GM18861 (cell line): Measurements from ENCODE around the gene FBLN5.
"Not testable (repeated sequence)": the region's sequence is repeated elsewhere in the genome, so short reads cannot be mapped to it uniquely, and the experiment has no call there.

Experiments used
- ATAC-seq: cut with Tn5 transposase; IDR thresholded peaks from one replicate; pipeline ENCODE4 v1.9.1; 2021; ENCODE audit not compliant: unreplicated experiment

FBLN5 gene

DNA sequence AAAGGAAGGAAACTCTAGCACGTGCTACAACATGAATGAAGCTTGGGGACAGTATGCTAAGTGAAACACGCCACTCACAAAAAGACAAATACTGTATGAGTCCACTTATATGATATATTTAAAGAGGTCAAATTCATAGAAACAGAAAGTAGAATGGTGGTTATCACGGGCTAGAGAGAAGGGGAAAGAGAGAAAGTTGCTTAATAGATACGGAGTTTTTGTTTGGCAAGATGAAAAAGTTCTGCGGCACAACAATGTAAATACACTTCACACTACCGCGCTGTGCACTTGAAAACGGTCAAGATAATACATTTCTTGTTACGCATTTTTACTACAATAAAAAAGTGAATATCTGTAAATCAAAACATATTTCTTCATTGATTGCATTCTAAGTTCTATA, 37.3 kb downstream of the FBLN5 start:
- no peak for ATAC-seq

DNA sequence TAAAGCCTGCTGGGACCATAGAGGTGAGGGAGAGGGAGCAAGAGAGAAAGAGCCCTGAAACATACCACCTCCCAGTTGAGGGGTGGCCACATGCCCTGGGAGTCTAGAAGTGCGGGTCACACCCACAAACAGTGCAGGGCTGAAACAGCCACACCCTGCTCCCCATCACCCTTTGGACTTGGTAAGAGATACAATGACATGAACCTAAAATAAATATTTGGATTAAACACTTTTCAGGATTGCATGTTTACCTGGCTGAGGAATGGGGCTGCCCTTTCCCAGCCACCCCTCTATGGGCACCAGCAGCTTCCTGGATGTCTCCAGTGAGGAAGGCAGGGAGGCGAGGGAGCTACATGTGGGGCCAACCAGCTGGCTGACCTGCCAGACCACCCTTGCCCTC, 41.1 kb downstream of the FBLN5 start:
- ATAC-seq = no peak

DNA sequence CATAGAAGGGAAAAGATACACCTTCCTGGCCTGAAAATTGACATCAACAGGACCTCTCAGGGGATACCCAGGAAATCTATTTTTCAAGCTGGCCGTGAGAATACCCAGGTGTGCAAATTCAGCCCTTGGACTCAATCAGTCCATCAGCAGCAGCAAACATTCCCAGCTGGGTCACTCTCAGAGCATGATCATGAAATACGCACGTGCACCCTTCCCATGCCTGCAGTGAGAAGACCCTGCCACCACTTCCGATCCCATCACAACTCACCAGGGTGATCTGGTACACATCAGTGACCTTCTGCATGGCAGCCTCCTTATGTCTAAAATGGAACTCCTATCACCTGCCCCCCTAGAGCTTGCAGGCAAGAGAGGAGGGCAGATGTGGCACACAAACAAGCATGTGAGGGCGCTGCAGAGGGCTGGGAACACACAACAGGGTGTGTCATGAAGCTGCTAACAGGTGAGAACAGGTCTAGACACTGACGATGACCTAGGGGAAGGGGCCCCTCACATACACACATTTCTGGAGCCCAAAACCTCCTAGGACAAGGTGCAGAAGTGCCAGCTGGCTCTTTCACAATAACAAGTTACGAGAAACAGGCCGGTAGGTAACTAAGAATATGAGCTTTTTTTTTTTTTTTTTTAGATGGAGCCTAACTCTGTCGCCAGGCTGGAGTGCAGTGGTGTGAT, 42.4 kb downstream of the FBLN5 start:
- ATAC-seq = no peak

DNA sequence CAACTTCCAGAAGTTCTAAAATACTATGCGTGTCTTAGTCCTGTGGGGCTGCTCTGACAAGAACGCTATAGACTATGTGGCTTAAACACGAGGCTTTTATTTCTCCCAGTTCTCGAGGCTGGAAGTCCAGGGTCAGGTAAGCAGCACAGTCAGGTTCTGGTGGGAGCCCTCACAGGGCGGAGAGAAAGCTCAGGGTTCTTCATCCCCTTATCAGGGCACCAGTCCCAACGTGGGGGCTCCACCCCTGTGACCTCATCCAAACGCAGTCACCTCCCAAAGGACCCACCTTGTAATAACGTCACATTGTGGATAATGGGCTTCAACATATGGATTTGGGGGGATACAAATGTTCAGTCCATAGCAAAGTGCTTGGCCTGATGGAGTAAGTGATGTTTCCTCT, 43.0 kb downstream of the FBLN5 start:
- ATAC-seq = no peak

DNA sequence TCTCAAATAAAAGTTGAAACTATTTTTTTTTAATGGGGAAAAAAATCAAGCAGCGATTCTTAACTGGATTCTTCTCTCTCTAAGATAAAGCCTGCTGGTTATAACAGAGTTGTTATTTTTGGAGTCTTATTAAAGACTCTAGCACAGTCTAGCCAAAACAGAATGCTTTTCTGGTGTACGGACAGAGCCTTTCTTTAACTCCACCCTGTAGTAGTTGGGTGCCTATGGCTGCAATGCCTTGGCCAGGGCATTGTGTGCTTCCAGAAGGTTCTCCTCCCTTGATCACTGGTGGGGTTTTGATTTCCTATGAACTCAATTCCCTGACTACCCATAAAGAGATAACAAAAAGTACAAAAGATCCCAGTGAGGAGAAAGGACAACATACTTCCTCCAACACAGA, 44.4 kb downstream of the FBLN5 start:
- no peak for ATAC-seq

DNA sequence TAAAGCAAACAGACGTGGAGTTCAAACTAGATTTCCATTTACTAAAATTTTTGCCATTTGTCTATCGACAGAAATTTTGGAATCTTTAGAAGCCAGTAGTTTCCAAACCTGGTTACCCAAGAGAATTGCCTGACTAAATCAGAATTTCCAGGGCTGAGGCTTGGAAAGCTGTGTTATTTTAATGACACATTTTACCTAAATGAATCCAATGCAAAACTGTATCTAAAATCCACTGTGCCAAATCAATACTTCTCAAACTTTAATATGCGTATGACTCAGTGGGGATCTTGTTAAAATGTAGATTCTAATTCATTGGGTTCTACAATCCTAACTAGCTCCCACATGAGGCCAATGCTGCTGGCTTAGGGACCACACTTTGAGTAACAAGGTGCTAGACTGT, 45.2 kb downstream of the FBLN5 start:
- ATAC-seq = no peak

DNA sequence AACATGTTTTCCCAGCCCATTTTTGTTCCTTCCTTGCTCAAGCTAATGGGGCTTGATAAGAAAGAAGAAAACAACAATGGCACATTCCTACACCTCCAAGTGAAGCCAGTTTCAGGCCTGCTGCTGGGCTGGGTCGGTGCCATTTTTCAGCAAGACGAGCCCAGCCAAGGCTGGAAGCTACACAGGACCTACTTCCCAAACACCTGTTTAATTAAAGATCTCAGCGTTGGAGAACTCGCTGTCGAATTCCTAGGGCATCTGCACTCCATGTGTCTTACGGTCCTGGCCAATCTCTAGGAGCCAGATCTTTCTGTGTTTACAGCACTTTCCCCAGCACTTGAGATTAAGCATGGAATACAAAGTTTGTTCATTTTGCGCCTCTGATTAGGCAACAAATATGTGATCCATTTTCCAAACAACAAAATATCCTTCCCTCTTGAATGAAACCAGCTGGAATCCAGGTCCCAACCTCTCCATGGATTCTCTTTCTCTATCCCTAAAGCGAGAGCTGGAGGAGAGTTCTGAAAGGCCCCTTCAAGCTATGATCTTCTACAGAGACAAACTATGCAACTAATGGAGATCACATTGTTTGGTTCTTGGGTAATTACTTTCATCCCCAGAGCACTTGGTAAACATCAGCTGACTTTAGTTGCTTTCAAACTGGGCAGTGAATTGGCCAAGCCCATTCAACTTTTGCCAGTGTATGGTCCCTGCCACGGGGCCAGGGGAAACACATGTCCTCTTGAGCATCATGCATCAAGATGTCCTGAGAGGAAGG, 45.9 kb downstream of the FBLN5 start:
- ATAC-seq = no peak

DNA sequence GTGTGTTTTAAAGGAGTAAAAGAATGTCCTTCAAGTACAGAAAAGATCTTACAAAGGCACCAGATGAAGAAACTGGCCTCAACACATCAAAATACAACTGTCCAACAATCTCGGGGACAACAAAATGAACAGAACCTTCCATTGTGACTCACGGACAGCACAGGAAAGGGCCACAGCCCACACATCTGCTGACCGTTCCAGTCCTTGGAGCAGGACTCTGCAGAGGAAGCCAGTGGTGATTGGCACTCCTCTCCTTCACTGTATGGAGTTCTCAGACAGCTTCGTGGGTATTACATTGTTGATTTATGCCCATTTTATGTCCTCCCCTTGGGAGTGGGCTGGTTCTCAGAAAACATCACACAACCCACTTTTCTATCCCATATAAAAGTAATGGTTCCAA, 47.7 kb downstream of the FBLN5 start:
- no peak for ATAC-seq

DNA sequence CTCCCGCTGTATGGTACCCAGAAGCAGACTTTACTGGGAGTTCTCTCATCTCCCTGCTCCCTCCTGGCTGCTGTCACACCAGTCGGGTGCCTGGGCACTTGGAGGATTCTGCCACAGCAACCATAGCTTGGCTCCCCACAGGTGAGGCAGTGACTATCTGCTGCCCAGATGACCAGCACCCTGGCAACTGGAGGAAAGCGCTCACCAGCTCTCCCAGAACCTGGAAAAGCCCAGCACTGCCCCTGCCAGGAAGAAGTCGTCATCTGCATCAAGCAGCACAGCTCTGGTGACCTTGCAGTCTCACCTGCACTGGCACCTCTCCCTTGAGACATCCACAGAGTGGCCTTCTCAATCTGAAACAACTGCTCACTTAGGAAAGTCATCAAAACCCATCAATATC, 48.3 kb downstream of the FBLN5 start:
- no peak for ATAC-seq

DNA sequence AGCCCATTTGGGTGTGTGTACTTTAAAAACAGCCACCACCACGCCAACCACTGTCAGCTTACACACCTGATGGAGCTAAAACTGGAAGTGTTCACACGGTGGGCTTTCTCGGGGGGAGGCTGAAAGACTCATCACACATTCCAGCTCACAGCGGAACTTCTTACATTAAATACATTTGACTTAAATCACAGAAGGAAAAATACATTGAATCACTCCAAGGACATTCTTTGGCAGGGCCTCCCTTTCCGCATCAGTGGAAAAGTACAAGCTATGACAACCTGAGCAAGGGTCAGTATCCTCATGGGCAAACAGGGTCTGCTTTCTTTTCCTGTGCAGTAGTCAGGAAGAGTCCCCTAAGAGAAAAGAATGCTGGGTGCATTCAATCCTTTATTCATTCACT, 49.1 kb downstream of the FBLN5 start:
- ATAC-seq = no peak

DNA sequence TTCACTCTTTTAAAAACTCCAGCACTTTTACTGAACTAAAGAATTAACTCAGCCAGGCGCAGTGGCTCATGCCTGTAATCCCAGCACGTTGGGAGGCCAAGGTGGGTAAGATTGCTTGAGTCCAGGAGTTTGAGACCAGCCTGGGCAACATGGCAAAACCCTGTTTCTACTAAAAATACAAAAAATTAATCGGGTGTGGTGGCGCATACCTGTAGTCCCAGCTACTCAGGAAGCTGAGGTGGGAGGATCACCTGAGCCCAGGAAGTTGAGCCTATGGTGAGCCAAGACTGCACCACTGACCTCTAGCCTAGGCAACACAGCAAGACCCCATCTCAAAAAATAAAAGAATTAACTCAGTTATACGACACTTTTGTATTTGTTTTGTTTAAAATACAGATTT, 49.8 kb downstream of the FBLN5 start:
- ATAC-seq = not testable (repeated sequence)

DNA sequence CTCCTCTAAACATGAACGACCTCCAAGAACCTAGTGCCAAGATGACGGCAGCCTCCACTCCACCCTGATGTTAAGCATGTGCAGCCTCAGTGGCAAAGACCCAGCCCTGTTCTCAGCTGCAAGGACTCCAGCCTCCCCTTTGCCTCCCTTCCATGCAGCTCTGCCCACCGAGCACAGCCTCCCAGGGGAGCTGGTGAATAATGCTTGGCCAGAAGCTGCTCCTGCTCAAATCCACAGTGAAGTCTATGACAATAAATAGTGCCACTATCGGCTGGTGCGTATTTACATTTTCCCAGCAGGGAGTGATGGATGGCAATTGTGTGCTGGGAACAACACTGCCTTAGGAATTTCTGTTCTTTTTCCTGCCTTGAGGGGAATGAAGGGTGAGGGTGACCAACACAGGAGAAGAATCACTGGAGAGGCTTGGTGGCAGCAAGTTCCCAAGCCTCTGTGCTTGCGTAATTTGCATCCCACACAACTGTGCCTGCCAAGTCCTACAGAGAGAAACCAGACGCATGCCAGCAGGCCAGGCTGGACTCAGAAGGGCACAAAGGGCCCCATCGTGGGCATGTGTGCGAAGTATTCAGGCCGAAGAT, 50.3 kb downstream of the FBLN5 start:
- ATAC-seq = no peak

DNA sequence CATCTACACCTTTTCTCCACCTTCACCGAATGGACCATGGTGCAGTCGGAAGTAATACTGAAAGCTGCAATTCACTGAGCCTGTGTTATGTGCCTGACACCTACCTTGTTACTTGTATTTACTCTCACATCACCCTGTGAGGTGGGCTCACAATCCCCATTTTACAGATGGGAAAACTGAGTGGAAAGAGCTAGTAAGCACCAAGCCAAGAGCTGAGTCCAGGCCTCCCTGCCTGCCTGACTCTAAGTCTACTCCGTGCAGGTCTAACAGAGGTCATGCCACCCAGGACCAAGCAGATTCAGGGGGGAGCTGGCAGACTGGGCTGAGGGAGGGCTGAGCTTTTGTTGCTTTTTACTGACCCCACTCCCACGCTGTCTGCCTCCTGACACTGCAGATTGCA, 51.1 kb downstream of the FBLN5 start:
- no peak for ATAC-seq

DNA sequence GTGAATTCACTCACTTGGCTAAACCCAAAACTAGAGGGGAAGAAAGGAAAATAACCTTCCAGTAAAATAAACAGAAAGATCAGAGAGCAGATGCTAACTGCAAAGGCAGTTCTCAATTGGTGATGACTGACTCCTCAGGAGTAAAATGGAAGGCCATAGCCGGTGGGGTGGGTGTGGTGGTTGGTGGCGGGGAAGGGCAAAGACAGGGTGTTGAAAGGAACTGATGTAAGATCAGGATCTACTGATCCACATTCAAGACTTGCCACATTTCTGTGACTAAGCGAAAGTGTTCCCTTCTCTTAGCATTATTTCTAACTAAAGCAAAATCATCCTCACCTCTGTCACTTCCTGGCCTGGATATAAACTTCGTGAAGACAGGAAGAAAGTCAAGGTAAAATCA, 53.8 kb downstream of the FBLN5 start:
- no peak for ATAC-seq

DNA sequence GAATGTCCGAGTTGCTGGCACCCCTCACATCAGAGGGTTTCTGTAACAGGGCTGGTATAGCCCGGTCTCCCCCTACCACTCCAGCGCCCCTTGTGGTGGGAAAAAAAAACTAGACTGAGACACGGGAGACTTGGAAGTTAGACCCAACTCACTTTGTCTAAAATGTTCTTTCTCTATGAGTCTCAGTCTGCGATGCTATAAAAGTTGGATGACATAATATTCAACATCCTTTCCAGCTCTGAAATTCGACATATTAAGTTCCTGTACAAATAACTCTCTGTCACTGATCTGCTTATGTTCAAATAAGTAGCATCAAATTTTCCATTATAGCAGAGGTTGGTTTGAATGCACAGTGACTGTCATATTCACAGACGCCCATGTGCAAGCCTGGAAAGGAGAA, 54.5 kb downstream of the FBLN5 start:
- ATAC-seq = no peak

DNA sequence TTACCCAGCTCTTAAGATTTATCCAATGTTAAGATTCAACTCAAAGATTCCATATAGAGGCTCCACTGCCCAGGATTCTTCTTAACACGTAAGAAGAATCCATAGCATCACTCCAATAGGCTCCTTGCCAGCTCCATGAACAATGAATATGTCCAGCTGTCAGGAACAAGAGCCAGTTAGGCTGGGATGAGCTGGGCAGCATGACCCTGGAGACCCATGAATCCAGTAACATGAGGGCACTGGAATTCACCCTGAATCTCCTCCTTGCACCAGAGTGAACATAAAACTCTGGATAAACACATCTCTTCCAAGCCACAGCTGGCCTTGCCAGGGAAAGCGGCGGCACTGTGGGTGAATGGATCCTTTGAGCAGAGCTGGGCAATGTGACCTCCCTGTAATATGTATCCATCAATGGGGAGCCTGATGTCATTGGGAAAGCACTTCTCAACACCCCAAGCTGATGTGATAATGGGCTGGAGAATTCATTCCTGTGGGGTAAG, 55.7 kb downstream of the FBLN5 start:
- no peak for ATAC-seq

DNA sequence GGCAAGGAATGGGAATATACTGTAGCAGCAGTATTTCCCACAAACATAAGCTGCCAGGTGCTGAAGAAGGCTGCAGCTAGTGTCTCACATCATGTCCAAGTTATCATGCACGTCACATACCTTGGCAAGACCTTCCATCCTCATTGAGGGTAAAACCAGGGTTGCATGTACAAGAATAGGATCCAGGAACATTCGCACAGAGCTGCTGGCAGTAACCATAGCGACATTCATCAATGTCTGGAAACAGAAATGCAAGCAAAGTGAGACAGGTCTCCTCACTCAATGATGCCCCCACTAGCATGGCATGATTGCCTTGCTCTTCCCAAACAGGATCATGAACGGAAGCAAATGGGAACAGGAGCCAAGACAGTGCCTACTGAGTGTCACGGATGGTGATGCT, 56.4 kb downstream of the FBLN5 start:
- no peak for ATAC-seq

DNA sequence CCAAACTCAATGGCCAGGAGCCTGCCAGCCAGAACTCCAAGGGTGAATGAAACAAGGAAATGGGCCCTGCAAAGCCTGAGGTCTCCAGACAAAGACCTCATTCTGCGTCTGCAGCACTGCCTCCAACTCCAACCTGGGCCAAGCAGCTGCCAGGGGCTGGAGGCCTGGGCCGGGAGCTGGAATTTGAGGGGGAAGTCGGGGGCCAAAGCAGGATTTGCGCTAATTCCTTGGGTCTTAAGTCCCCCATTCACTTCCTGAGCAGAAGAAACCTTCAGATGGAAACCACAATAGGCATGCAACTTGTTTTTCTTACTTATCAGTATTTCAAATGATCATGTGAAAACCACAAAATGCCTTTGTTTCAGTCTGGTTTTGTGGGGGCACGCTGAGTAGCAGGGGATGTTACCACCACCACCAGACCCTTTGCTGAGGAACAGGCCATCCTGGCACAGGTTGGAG, 57.2 kb downstream of the FBLN5 start:
- ATAC-seq = no peak

DNA sequence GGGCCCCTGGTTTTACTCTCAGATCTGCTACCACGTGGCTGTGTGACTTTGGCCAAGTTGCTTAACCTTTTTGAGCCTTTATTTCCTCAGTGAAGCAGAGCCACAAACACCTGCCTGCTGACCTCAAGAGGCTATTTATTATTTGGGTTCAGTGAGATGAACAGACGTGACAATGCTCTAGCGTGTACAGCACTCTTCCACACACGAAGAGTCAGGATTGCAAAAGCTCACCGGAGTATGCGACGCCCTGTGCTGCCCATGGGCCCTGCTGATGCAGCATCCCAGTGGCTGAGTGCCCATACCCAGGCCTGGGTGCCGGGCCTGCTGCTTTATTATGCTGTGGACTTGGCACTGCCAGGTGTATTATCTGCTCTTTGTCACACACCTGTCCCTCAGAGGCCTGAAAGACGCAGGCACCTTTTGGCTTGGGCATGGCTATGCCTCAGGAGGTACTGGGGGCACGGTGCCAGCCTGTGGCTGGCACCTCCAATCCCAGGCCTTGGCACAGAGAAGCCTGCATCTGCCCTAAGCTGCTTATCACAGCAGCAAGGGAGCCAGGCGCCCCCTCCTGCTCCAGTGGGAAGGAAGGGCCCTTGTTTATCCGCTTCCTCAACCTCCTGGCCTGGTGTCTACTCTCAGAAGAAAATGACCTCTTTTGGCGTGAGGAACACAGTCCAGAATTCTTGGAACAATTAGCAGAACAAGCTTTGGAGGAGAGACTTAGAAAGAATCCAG, 57.9 kb downstream of the FBLN5 start:
- ATAC-seq = no peak

DNA sequence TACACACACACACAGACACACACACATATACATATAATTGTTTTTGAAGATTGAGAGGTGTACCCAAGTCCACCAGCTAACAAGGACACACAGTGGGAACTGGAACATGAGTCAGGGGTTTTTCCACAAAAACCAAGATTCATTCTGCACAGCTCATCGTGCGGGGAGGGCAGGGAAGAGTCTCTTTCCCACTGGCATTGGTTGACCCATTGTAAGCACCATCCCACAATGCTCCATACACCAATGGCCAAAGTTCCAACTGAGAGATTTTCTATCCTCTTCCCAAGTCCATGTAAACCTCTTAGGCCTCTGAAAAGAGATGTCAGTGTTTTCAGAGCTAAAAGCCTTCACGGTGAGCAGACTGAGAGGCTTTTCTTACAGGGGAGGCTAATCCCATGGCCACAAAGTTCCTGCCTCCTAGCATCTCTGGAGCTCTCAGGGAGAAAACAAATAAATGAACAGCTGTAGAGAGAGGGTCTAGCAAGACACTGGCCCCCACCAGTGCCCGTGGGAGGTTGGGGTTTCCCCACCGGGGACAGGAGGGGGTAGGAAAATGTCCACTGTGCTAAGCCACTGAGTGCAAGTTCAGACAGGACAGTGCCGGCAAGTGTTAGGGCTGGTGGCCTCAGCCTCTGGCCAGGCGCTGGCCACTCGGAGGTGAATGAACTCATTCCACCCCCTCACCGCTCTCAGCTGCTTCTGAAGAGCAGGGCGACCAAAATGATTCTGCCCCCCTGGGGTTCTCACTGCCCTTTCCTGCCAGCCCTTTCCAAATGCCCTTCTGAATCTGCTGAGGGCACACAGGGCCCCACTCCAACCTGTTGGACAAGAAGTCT, 58.6 kb downstream of the FBLN5 start:
- ATAC-seq = no peak

DNA sequence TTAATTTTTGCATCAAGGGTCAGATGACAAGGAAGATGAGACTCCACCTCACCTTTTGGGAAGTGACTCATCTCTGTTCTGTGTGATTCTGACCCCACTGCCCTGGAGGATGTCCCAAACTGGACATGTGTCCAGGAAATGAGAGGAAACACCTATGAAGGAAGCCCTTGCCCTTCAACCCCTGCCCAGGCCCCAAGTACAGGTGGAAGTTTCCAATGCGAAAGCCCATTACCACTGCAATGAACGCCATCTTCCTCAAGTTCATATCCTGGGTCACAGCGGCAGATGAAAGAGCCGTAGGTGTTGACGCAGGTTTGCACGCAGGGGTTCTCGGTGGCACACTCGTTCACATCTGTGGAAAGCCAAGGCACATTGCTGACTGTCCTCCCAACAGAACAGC, 60.5 kb downstream of the FBLN5 start:
- ATAC-seq = no peak
